ENCODE data around the gene IREB2.

GRCh38 chr15:78502641-78503040 is 64.6 kb downstream of the IREB2 start:
- TF ChIP-seq CTCF (conservative IDR thresholded peaks at IDR 0.05) (no peak), ZFX (IDR thresholded peaks at IDR 0.05) (no peak)

Measured in C4-2B (cell line).